SJSA1 (cell line): ENCODE measurements around the gene GNPDA1. TPM values are rescaled to one million over a fixed set of nuclear protein-coding genes. Genes with fewer than 3 reads are reported as not detected.
A peak's percentile ranks its signal among the peaks of the same experiment; 100 is the strongest.
"Not testable (repeated sequence)": the region's sequence is repeated elsewhere in the genome, so short reads cannot be mapped to it uniquely, and the experiment has no call there.

ENCODE experiments used
- DNase-seq, 2 experiments: peaks; one replicate each; pipeline ENCODE4 v3.0.0-alpha.2; 2015 to 2020; ENCODE audit warnings: low spot score in 2 of 2, low read depth in 1 of 2
- H3K27ac ChIP-seq: fragments of 250-450 bp; sonication (Bioruptor Pico); 2 replicates; pipeline ENCODE4 v1.5.1; 2020; ENCODE audit warnings: mild to moderate bottlenecking, moderate library complexity
- H3K27me3 ChIP-seq: fragments of 250-450 bp; sonication (Bioruptor Pico); replicated peaks from 2 replicates; pipeline ENCODE4 v1.5.1; 2020; ENCODE audit warnings: mild to moderate bottlenecking, moderate library complexity
- H3K36me3 ChIP-seq: fragments of 250-450 bp; sonication (Bioruptor Pico); 2 replicates; pipeline ENCODE4 v1.5.1; 2020; ENCODE audit warnings: mild to moderate bottlenecking
- H3K4me1 ChIP-seq: fragments of 250-450 bp; sonication (Bioruptor Pico); replicated peaks from 2 replicates; pipeline ENCODE4 v1.6.1; 2021; ENCODE audit warnings: mild to moderate bottlenecking
- H3K4me3 ChIP-seq: fragments of 250-450 bp; sonication (Bioruptor Pico); 2 replicates; pipeline ENCODE4 v1.5.1; 2020; ENCODE audit warnings: mild to moderate bottlenecking
- H3K9me3 ChIP-seq: fragments of 250-450 bp; sonication (Bioruptor Pico); replicated peaks from 2 replicates; pipeline ENCODE4 v1.5.1; 2020; ENCODE audit warnings: mild to moderate bottlenecking
- total RNA-seq: library from RNA; depleted of rRNA; stranded (reverse); fragments of >200 nt; shearing (Covaris generic); gene quantifications from 2 replicates; pipeline ENCODE4 v1.2.3, GENCODE V29; 2014; rRNA removed

Gene GNPDA1
- total RNA-seq: 27.0 and 55.7 TPM in 2 replicates

DNA sequence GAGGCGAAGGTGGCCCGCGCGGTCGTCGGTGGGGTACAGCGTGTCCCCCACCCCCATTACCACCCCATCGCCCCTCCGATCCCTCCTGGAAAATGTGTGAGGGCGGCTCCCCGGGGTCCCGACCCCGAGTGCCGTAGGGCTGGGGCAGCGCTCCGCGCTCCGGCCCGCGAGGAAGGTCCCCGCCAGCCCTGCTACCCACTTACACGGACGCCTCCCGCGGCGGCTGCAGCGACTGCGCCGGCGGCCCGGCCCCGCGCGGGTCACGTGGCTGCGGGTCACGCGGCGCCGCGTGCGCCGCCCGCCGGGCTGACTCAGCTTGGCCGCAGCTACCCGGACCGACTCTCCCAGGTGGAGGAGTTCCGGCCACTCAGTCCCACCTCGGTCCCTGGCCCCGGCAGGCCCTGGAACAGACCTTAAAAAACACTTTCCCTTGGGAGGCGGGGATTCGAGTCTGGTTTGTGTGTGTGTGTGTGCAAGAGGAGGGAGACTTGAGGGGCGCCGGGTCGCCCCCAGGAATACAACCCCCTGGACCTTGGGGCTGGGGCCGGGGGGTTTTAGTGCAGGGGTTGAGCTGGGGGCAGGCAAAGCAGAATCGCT is at the start of gene GNPDA1:
TSS of gene GNPDA1 (minus strand) at position 236 of the 597 bp plus-strand sequence. CDS start 992 bp downstream, outside the sequence.
- peaks cover 36% of the 10 kb centered on the region for H3K4me1 ChIP-seq
- peak within 1 kb of the TSS; percentile 49 for H3K4me3 ChIP-seq
- H3K27ac ChIP-seq: peak within 1 kb of the TSS; percentile 54
- H3K27me3 ChIP-seq: no peaks in the 10 kb centered on the region
- DNase-seq: peak; percentile 52 to 78
- H3K36me3 ChIP-seq: no peaks in the 10 kb centered on the region; the same call in 1 of the 2 replicates
- no peaks in the 10 kb centered on the region for H3K9me3 ChIP-seq

DNA sequence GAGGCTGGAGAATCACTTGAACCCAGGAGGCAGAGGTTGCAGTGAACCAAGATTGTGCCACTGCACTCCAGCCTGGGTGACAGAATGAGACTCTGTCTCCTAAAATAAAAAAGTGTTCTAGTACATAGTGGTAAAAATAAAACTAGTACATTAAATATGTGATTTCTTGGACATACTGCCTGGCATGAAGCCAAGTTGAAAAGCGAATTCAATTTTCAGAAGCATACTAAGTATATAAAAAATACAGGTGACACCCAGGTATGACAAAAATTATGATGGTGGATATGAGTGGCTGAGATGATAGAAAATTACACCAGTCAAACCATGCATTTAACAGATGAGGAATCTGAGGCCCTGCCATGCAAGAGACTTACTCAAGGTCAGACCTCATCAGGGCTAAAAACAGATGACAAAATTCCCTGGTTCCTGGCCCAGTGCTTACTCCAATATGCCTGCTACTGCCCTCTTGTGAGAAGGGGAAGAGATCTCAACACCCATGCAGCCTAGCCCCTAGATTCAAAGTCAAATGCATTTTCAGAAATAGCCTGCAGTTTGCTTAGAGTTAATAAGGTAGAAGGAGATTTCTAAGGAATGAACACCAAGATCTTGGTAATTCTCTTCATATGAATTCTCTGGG is 46.6 kb upstream of the GNPDA1 start:
- H3K27me3 ChIP-seq: no peaks in the 10 kb centered on the region
- no peaks in the 10 kb centered on the region for H3K9me3 ChIP-seq
- no peak overlapping the region for H3K4me3 ChIP-seq
- H3K27ac ChIP-seq: no peak overlapping the region
- H3K36me3 ChIP-seq: no peaks in the 10 kb centered on the region
- no peak for DNase-seq
- H3K4me1 ChIP-seq: peaks cover 17% of the 10 kb centered on the region

DNA sequence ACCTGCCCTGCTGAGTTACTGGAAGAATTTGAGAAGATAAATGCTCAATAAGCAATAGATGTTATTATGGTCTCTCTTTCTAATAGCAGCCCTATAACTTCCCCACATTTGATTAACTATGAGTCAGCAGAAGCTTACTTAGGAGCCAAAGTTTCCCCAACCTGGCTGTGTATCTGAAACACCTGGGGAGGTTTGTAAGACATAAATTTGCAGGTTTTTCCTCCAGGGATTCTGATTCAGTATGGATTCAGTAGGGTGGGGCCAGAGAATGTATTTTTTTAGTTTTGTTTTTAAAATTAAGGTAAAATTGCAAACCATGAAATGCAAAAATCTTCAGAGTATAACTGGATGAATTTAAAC is 44.9 kb upstream of the GNPDA1 start:
- no peak overlapping the region for H3K27ac ChIP-seq
- DNase-seq: no peak
- peaks cover 18% of the 10 kb centered on the region for H3K4me1 ChIP-seq
- H3K4me3 ChIP-seq: no peak overlapping the region
- H3K27me3 ChIP-seq: no peaks in the 10 kb centered on the region
- H3K36me3 ChIP-seq: no peaks in the 10 kb centered on the region
- no peaks in the 10 kb centered on the region for H3K9me3 ChIP-seq

DNA sequence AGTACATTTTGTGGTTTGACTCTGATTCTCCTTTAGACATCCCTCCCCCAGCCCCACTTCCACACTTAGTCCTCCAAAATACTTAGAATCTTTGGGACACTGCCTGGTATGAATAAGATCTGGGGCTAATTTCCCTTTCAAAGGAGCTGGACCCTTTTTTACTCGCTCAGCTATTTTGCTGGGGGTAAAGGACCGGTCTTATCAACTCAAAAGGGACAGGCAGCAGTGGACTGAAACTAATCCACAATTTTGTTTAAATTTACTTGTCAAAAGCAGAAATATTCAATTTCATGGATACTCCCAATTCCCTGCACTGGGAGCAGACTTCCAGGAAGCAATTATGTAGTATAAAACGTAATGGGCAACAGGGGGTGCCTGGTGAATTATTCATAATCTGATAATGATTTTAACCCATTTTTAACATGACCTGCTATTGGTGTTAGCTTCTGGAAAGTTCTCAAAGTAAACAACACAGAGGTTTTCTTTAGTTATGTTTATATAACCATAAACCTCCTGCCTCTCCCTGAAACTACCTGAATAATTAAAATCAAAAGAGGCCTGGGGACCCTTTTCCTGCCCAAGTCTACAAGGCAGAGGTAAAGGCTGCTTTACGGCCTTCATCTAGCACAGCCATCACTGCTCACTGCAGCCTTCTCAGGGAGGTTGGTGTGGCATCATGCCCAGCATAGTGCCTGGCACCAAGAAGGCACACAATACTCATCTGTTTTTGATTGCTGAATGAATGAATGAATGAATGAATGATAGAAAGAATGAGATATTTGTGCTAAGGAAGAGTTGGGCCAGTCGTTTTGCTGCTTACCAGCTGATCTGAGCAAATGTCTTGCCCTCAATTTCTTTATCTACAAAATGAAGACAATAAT is 44.2 kb upstream of the GNPDA1 start:
- H3K4me3 ChIP-seq: no peak overlapping the region

DNA sequence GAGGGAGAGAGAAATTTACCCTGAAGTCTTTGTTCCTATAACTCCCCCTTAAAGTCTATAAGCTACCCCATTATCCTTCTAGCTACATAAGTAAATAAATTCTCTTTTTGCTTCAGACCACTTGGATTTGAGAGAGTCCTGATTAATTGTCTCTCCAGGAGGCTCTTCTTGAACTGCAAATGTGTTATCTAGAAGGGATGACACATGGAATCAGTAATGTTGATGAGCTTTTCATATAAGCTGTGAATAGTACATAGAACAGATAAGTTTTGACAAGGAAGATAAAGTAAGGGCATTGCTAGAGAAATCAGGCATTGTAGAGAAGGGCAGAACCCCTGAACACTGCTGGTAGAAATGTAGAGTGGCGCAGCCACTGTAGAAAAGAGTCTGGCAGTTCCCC is 42.5 kb upstream of the GNPDA1 start:
- no peak for DNase-seq
- no peak overlapping the region for H3K4me3 ChIP-seq
- H3K36me3 ChIP-seq: no peaks in the 10 kb centered on the region
- peaks cover 18% of the 10 kb centered on the region for H3K4me1 ChIP-seq
- H3K27ac ChIP-seq: no peak overlapping the region
- no peaks in the 10 kb centered on the region for H3K9me3 ChIP-seq
- no peaks in the 10 kb centered on the region for H3K27me3 ChIP-seq

More for the DNA sequence above, 44.2 kb upstream of the GNPDA1 start:
- Histone ChIP-seq H3K27ac (no peak overlapping the region), H3K36me3 (no peaks in the 10 kb centered on the region), H3K27me3 (no peaks in the 10 kb centered on the region), H3K4me1 (peaks cover 18% of the 10 kb centered on the region), H3K9me3 (no peaks in the 10 kb centered on the region)
- no peak for DNase-seq

DNA sequence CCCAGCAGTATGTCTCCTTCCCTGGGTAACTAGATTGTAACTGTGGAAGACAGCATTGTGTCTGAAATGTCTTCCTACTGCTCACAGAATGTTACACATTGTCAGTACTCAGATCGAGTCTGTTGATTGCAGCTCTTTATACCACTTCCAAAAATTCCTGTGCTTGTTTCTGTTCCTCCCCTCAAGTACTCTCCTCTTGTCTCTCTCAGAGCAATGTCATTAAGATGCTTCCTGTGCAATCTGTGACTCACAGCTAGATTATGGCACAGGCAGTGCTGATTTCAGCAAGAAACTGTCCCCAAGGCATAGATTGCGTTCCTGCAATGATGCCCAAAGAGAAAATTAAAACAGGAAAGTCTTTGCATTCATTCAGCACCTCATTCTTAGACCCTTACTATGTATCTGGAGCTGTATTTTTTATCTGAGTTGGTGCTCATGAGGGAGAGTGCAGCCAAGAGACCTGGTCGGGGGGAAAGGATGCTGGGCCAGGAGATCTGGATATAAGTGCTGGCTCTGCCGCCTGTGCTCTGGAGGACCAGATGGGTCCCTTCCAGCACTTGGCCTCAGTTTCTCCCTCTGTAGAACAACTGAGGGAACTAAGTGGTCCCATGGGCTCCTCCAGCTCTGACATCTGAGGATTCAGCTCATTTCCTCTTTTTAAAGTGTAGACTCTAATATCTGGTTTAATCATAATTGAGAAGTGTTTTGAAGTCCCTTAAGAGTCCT is 40.8 kb upstream of the GNPDA1 start:
- Histone ChIP-seq H3K9me3 (no peaks in the 10 kb centered on the region), H3K36me3 (no peaks in the 10 kb centered on the region), H3K4me1 (peaks cover 17% of the 10 kb centered on the region), H3K27me3 (no peaks in the 10 kb centered on the region), H3K4me3 (no peak overlapping the region), H3K27ac (peak overlapping the region; percentile 13)
- DNase-seq: peak; percentile 72 to 86

DNA sequence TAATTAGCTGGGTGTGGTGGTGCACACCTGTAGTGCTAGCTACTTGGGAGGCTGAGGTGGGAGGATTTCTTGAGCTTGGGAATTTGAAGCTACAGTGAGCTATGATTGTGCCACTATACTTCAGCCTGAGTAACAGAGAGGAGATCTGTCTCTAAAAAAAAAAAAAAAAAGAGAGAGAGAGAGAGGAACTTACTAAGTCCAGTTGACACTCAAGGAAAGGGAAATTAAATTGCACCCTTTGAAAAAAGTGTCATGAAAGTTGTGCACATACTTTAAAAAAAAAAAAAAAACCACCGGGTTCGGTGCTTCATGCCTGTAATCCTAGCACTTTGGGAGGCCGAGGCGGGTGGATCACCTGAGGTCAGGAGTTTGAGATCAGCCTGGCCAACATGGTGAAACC is 39.2 kb upstream of the GNPDA1 start:
- not testable (repeated sequence) for H3K36me3 ChIP-seq, DNase-seq, H3K4me3 ChIP-seq, H3K9me3 ChIP-seq, H3K27ac ChIP-seq, H3K27me3 ChIP-seq
- peaks cover 13% of the 10 kb centered on the region for H3K4me1 ChIP-seq

DNA sequence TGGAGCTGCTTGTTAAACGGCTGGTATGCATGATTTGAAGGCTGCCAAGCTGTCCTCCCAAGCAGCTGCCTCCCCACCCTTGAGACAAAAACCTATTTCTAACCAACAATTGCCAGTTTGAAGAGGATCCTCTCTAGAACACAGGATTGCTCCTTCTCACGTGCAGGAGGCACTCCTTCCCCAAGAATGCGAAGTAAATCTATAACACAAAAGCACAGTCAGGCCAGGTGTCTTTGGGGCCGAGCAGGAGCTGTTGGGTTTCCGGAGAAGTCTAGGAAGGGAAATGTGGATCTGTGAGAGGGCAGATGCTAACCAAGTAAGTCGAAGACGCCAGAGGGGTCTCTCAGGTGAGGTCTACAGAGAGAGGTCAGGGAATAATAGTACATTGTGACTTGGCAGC is 35.4 kb upstream of the GNPDA1 start:
- 0 out of 2 replicates have a peak, but pooled peaks cover 3% of the 10 kb centered on the region for H3K27me3 ChIP-seq
- no peak for DNase-seq

DNA sequence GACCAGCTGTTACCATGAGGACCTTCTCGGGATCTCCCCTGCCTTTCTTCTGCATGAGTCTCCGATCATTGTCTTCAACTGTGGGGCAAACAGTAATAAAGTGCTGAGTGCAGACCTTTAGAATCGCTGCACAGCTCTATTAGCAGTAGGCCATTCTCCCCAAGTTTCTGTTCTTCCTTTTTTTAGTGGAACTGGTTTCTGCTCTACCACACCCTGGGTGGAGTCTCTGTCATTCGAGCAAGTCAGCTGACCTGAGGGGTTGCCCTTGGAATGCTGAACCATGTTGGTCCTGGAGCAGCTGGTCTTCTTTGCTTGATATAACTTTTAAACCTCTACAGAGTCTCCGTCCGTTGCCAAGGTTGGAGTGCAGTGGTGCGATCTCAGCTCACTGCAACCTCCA is 33.4 kb upstream of the GNPDA1 start:
- Histone ChIP-seq H3K4me3 (no peak overlapping the region), H3K27me3 (0 out of 2 replicates have a peak, but pooled peaks cover 3% of the 10 kb centered on the region), H3K27ac (no peak overlapping the region), H3K36me3 (no peaks in the 10 kb centered on the region), H3K9me3 (no peaks in the 10 kb centered on the region), H3K4me1 (no peaks in the 10 kb centered on the region)
- no peak for DNase-seq

More for the DNA sequence above, 35.4 kb upstream of the GNPDA1 start:
- no peaks in the 10 kb centered on the region for H3K9me3 ChIP-seq
- peaks cover 4% of the 10 kb centered on the region for H3K4me1 ChIP-seq
- no peak overlapping the region for H3K4me3 ChIP-seq
- no peaks in the 10 kb centered on the region for H3K36me3 ChIP-seq
- H3K27ac ChIP-seq: no peak overlapping the region

DNA sequence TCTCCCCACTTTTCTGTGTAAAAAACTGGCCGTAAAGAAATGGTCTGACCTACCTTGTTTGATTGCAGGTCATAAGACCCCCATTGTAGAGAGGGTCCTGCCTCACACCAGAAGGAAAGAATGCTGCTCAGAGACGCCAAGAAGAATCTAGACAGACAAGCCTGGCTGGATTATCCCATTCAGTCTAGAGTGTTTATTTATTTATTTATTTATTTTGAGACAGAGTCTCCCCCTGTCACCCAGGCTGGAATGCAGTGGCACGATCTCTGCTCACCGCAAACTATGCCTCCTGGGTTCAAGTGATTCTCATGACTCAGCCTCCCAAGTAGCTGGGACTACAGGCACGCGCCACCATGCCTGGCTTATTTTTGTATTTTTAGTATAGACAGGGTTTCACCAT is 28.1 kb upstream of the GNPDA1 start:
- not testable (repeated sequence) for DNase-seq, H3K4me1 ChIP-seq, H3K36me3 ChIP-seq, H3K4me3 ChIP-seq, H3K27ac ChIP-seq, H3K9me3 ChIP-seq, H3K27me3 ChIP-seq

DNA sequence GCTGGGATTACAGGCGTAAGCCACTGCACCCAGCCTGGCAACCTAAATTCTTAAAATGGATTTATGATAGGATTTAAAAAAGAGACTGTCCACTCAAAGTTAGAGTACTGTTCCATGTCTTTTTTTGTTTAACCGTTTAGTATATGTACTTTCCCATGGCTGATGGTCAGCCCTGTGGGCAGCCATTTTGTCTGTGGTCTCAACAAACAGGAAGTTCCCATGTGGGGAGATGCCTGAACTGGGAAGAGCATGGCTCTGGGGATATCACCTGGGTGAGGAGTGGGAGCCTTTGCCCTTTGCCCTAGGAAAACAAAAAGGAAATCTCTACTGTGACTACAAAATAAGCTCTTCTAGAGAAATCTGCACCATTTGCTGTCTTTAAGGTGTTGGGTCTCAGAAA is 27.5 kb upstream of the GNPDA1 start:
- Histone ChIP-seq H3K27me3 (no peaks in the 10 kb centered on the region), H3K27ac (no peak overlapping the region), H3K9me3 (no peaks in the 10 kb centered on the region), H3K36me3 (no peaks in the 10 kb centered on the region), H3K4me1 (no peaks in the 10 kb centered on the region), H3K4me3 (no peak overlapping the region)
- no peak for DNase-seq

DNA sequence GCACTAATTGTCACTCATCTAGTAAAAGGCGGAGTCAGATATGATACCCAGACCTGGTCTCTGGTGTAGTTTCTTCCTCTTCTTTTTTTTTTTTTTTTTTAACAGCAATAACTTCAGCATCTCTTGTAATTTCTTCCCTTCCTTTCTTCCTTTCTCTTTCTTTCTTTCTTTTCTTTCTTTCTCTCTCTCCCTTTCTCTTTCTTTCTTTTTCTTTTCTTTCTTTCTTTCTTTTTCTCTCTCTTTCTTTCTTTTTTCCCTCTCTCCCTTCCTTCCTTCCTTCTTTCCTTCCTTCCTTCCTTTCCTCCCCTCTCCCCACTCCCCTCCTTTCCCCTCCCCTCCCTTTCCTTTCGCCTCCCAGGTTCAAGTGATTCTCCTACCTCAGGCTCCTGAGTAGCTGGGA is 25.9 kb upstream of the GNPDA1 start:
- no peaks in the 10 kb centered on the region for H3K36me3 ChIP-seq
- no peaks in the 10 kb centered on the region for H3K27me3 ChIP-seq
- no peak overlapping the region for H3K27ac ChIP-seq

DNA sequence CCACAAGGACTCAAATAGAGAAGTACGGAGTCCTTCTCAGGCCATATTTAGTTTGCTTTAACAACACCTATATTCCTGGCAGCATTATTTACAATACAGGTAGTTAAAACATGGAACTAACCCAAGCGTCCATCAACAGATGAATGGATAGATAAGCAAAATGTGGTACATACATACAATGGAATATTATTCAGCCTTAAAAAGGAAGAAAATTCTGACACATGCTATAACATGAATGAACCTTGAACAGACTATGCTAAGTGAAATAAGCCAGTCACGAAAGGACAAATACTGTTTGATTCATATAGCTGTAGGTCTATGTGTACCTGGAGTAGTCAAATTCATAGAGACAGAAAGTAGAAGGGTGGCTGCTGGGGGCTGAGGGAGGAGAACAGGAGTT is 24.8 kb upstream of the GNPDA1 start:
- H3K4me3 ChIP-seq, H3K27me3 ChIP-seq, DNase-seq, H3K27ac ChIP-seq, H3K36me3 ChIP-seq, H3K4me1 ChIP-seq, H3K9me3 ChIP-seq: not testable (repeated sequence)

More for the DNA sequence above, 25.9 kb upstream of the GNPDA1 start:
- no peak for DNase-seq
- Histone ChIP-seq H3K4me1 (no peaks in the 10 kb centered on the region), H3K9me3 (no peaks in the 10 kb centered on the region), H3K4me3 (no peak overlapping the region)
